Endothelial cell of umbilical vein (primary cell): ENCODE data around the gene PRMT2. TPM values are rescaled to one million over a fixed set of nuclear protein-coding genes. Genes with fewer than 3 reads are reported as not detected.

Experiments
- BruUV-seq: library from RNA; stranded (reverse); fragments of 400-500 nt; replicated peaks from 2 replicates; lab custom pipeline; 2021; lab: Mats Ljungman, UMichigan
- CTCF ChIA-PET: fragments of 300-600, 350-600 bp; sonication (Branson Sonifier 250); formaldehyde crosslinking; loops from one replicate; lab custom pipeline; 2021; ENCODE audit warnings: antibody characterized with exemption, inconsistent platforms; lab: Charles Lee
- POLR2A ChIA-PET: fragments of 300-600, 350-600 bp; sonication (Branson Sonifier 250); formaldehyde crosslinking; loops from one replicate; lab custom pipeline; 2021; ENCODE audit warnings: antibody characterized with exemption, inconsistent platforms; lab: Charles Lee
- DNase-seq: peaks from one replicate; pipeline ENCODE4 v3.0.0-alpha.2; 2011; ENCODE audit warnings: low read depth, low spot score
- FAIRE-seq: peaks from 2 replicates; lab custom pipeline; 2011; peaks lifted over from hg19 to GRCh38; lab: Jason Lieb, UNC
- H2AFZ ChIP-seq: 2 replicates; pipeline ENCODE4 v1.6.0; 2012; ENCODE audit warnings: low read depth, low read length, control low read depth, inconsistent platforms
- H3K27ac ChIP-seq: 2 replicates; pipeline ENCODE4 v1.5.1; 2011; ENCODE audit warnings: low read depth, mild to moderate bottlenecking, control low read depth, low read length, moderate library complexity; ENCODE audit not compliant: insufficient read depth
- H3K27me3 ChIP-seq, 2 experiments: 2 replicates each; pipeline versions ENCODE4 v1.6.0 to v1.6.1; 2011; ENCODE audit warnings: low read length in 2 of 2, mixed read lengths in 1 of 2; ENCODE audit not compliant: control insufficient read depth in 2 of 2, insufficient read depth in 2 of 2
- H3K36me3 ChIP-seq, 2 experiments: 2 replicates in 1 of 2; 3 replicates in 1 of 2; pipeline ENCODE4 v1.5.1; 2011; ENCODE audit warnings: low read length in 2 of 2, mild to moderate bottlenecking in 1 of 2, moderate library complexity in 1 of 2; ENCODE audit not compliant: control insufficient read depth in 2 of 2, insufficient read depth in 2 of 2; ENCODE audit errors: extremely low read depth in 1 of 2
- H3K4me1 ChIP-seq: 3 replicates; pipeline ENCODE4 v1.5.1; 2011; ENCODE audit warnings: mild to moderate bottlenecking, low read length; ENCODE audit not compliant: control insufficient read depth, insufficient read depth; ENCODE audit errors: extremely low read depth
- H3K4me2 ChIP-seq: 2 replicates; pipeline ENCODE4 v1.6.1; 2011; ENCODE audit warnings: low read length, control low read depth, mixed read lengths; ENCODE audit not compliant: insufficient read depth
- H3K4me3 ChIP-seq, 3 experiments: fragments of 200-600 bp in 1 of 3; sonication (generic), shearing (Covaris generic) in 1 of 3; replicated peaks in 1 of 3; 2 replicates each; pipeline ENCODE4 v1.5.1; 2011 to 2016; ENCODE audit warnings: control low read depth in 3 of 3, low read length in 3 of 3, mild to moderate bottlenecking in 2 of 3, inconsistent platforms in 1 of 3, low read depth in 1 of 3, moderate library complexity in 1 of 3; ENCODE audit not compliant: insufficient read depth in 1 of 3
- H3K79me2 ChIP-seq: 2 replicates; pipeline ENCODE4 v1.6.0; 2012; ENCODE audit warnings: low read length, inconsistent platforms; ENCODE audit not compliant: control insufficient read depth, insufficient read depth
- H3K9ac ChIP-seq: replicated peaks from 2 replicates; pipeline ENCODE3; 2011; ENCODE audit warnings: low read length, control low read depth; ENCODE audit not compliant: insufficient read depth; ENCODE audit errors: extremely low read depth
- H3K9me1 ChIP-seq: replicated peaks from 3 replicates; pipeline ENCODE4 v1.6.0; 2011; ENCODE audit warnings: mild to moderate bottlenecking, low read length; ENCODE audit not compliant: control insufficient read depth, insufficient read depth; ENCODE audit errors: extremely low read depth
- H3K9me3 ChIP-seq: replicated peaks from 2 replicates; pipeline ENCODE4 v1.5.1; 2012; ENCODE audit warnings: low read length, inconsistent platforms; ENCODE audit not compliant: control insufficient read depth, insufficient read depth
- H4K20me1 ChIP-seq: replicated peaks from 2 replicates; pipeline ENCODE3; 2011; ENCODE audit warnings: mild to moderate bottlenecking, low read length; ENCODE audit not compliant: control insufficient read depth, insufficient read depth; ENCODE audit errors: extremely low read depth
- FOS ChIP-seq: IDR thresholded peaks from 2 replicates; pipeline ENCODE4 v1.6.1; 2011; ENCODE audit warnings: mild to moderate bottlenecking, low read length, moderate library complexity, borderline replicate concordance; ENCODE audit not compliant: insufficient read depth
- JUN ChIP-seq: IDR thresholded peaks from 2 replicates; pipeline ENCODE4 v1.6.1; 2011; ENCODE audit warnings: borderline replicate concordance, low read depth; ENCODE audit not compliant: insufficient read length, insufficient read depth
- dilution Hi-C: fragments of 300-500 bp; cut with MboI; formaldehyde crosslinking; loops from one replicate; pipeline ENCODE4 v1.15.0; 2019; ENCODE audit warnings: low sequenced_read_pairs; ENCODE audit not compliant: extremely low pct_ligation_motif_present
- intact Hi-C: fragments of 100-400 bp; cut with micrococcal nuclease; formaldehyde crosslinking; loops from one replicate; pipeline ENCODE4 v1.10.0; 2022
- polyA plus RNA-seq, 4 experiments: library from polyadenylated mRNA; depleted of rRNA in 3 of 4; stranded (reverse) in 3 of 4; unstranded in 1 of 4; fragments of >200 nt; gene quantifications; 2 replicates each; pipeline versions ENCODE4 v1.2.1 to v1.2.3, GENCODE V29; 2011 to 2012; ENCODE audit warnings: missing spikeins in 1 of 4
- total RNA-seq: library from RNA; stranded (reverse); gene quantifications from 2 replicates; pipeline ENCODE4 v1.2.3, GENCODE V29; 2021
- TF ChIP-seq, protein P1 (sequence below), 2 donors: IDR thresholded peaks; 1 replicate in 1 of 2; 2 replicates in 1 of 2; pipeline ENCODE4 v1.5.1; 2011; ENCODE audit warnings: low read length in 2 of 2, mild to moderate bottlenecking in 2 of 2, moderate library complexity in 2 of 2, control low read depth in 1 of 2, inconsistent platforms in 1 of 2, low read depth in 1 of 2; ENCODE audit not compliant: insufficient read depth in 1 of 2; ENCODE audit errors: extremely low read depth in 1 of 2
- TF ChIP-seq, protein P2 (sequence below): IDR thresholded peaks from 2 replicates; pipeline ENCODE4 v1.6.1; 2011; ENCODE audit not compliant: insufficient read depth, insufficient read length

The PRMT2 gene
- total and polyA plus RNA-seq, 2 donors (not counting 3 experiments of a cell fraction or from before 2014, with no cell fraction given), result 125 to 193 TPM

DNA sequence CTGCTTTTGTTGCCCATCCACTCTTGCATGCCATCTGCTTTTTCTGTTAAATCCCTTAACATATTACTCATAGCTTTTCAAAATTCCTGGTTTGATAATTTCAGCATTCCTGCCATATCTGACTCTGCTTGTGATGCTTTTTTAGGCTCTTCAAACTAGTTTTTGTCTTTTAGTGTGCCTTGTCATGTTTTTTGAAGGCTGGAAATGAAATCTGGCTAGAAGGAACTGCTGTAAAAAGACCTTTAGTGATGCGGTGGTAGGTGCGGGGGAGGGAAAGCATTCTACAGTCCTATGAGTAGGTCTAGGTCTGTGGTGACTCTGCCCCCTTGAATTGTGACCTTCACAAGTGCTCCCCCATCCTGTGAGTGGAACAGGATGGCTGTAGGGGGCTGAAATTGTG is 15.6 kb upstream of the PRMT2 start:
- TF ChIP-seq, protein P1, sequence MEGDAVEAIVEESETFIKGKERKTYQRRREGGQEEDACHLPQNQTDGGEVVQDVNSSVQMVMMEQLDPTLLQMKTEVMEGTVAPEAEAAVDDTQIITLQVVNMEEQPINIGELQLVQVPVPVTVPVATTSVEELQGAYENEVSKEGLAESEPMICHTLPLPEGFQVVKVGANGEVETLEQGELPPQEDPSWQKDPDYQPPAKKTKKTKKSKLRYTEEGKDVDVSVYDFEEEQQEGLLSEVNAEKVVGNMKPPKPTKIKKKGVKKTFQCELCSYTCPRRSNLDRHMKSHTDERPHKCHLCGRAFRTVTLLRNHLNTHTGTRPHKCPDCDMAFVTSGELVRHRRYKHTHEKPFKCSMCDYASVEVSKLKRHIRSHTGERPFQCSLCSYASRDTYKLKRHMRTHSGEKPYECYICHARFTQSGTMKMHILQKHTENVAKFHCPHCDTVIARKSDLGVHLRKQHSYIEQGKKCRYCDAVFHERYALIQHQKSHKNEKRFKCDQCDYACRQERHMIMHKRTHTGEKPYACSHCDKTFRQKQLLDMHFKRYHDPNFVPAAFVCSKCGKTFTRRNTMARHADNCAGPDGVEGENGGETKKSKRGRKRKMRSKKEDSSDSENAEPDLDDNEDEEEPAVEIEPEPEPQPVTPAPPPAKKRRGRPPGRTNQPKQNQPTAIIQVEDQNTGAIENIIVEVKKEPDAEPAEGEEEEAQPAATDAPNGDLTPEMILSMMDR (IDR thresholded peaks at IDR 0.05; ENCODE audit: extremely low read depth in 1 of 2, insufficient read depth in 1 of 2, low read depth in 1 of 2, low read length in 2 of 2), result no peak
- TF ChIP-seq FOS, result no peak
- dilution Hi-C loops, result no loop called here
- H3K4me3 ChIP-seq, result no peak overlapping the region
- BruUV-seq, result no TSS peak
- H2AFZ ChIP-seq, result no peak overlapping the region
- DNase-seq (no peak), FAIRE-seq (no peak)
- no peaks in the 10 kb centered on the region for H4K20me1 ChIP-seq
- H3K9ac ChIP-seq, result no peak overlapping the region
- no peak overlapping the region for H3K27ac ChIP-seq
- H3K27me3 ChIP-seq, result peaks cover 12% of the 10 kb centered on the region in 2 experiments
- H3K9me3 ChIP-seq, result no peaks in the 10 kb centered on the region
- intact Hi-C loops, result no loop called here
- H3K79me2 ChIP-seq, result no peaks in the 10 kb centered on the region
- CTCF ChIA-PET, result no interaction called here
- H3K36me3 ChIP-seq, result no peaks in the 10 kb centered on the region
- H3K4me2 ChIP-seq, result no peak overlapping the region
- H3K4me1 ChIP-seq, result no peaks in the 10 kb centered on the region
- POLR2A ChIA-PET, result no interaction called here
- no peaks in the 10 kb centered on the region for H3K9me1 ChIP-seq

DNA sequence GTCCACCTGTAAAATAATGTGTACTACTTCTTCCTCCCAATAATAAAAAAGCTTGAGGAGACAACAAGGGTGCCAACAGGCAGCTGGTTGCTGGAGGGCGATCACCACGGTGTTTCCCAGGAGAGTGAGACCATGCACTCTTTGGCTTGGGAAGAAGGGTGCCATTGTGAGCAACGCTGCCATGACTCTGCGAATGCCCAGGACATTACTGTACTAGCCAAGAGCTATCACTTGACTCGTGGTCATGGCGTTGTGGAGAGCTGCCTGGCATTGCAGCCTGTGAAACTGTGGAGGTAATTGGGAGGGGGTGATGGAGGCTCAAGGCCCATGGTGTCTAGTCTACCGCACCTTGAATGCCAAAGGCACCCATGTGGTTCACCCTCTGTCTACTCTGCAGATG is 14.6 kb upstream of the PRMT2 start:
- no peak overlapping the region for H3K4me3 ChIP-seq
- no peak overlapping the region for H2AFZ ChIP-seq
- no peaks in the 10 kb centered on the region for H3K36me3 ChIP-seq
- dilution Hi-C loops (no loop called here), intact Hi-C loops (no loop called here)
- no peak overlapping the region for H3K9ac ChIP-seq
- H3K27ac ChIP-seq, result no peak overlapping the region
- peaks cover 9 to 10% of the 10 kb centered on the region in 2 experiments for H3K27me3 ChIP-seq
- H3K79me2 ChIP-seq, result no peaks in the 10 kb centered on the region
- H3K9me1 ChIP-seq, result no peaks in the 10 kb centered on the region
- ChIA-PET POLR2A (interaction anchor here (0.6 kb wide), 1 partner anchor 49 kb away, joined by 4 read pairs; no protein-coding TSS in a partner anchor), CTCF (interaction anchor here (1.0 to 1.1 kb wide), 2 partner anchors 8 to 12 kb away, joined by 3 read pairs; no protein-coding TSS in a partner anchor)
- no peak overlapping the region for H3K4me2 ChIP-seq
- no peaks in the 10 kb centered on the region for H4K20me1 ChIP-seq
- DNase-seq (no peak), FAIRE-seq (no peak)
- no peak for TF ChIP-seq JUN
- TF ChIP-seq, protein P2, sequence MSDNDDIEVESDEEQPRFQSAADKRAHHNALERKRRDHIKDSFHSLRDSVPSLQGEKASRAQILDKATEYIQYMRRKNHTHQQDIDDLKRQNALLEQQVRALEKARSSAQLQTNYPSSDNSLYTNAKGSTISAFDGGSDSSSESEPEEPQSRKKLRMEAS, result no peak
- H3K4me1 ChIP-seq, result no peaks in the 10 kb centered on the region
- no peaks in the 10 kb centered on the region for H3K9me3 ChIP-seq
- BruUV-seq, result no TSS peak
